OCI-LY3 (cell line): Measurements from ENCODE around the gene MISFA.

Source experiments
- EZH2phosphoT487 ChIP-seq: fragments of 200-600 bp; shearing (Covaris generic); IDR thresholded peaks from 2 replicates; pipeline ENCODE4 v1.6.1; 2018; ENCODE audit warnings: antibody characterized with exemption, mixed run types, low read depth
- TF ChIP-seq, protein P1 (sequence below): fragments of 200-600, 300-600 bp; sonication (generic); IDR thresholded peaks from 2 replicates; pipeline ENCODE4 v1.5.1; 2014; ENCODE audit warnings: antibody characterized with exemption, low read length, low read depth

- TF ChIP-seq, protein P1, sequence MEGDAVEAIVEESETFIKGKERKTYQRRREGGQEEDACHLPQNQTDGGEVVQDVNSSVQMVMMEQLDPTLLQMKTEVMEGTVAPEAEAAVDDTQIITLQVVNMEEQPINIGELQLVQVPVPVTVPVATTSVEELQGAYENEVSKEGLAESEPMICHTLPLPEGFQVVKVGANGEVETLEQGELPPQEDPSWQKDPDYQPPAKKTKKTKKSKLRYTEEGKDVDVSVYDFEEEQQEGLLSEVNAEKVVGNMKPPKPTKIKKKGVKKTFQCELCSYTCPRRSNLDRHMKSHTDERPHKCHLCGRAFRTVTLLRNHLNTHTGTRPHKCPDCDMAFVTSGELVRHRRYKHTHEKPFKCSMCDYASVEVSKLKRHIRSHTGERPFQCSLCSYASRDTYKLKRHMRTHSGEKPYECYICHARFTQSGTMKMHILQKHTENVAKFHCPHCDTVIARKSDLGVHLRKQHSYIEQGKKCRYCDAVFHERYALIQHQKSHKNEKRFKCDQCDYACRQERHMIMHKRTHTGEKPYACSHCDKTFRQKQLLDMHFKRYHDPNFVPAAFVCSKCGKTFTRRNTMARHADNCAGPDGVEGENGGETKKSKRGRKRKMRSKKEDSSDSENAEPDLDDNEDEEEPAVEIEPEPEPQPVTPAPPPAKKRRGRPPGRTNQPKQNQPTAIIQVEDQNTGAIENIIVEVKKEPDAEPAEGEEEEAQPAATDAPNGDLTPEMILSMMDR = no peak
- TF ChIP-seq EZH2phosphoT487 = no peak
Observed at GRCh38 chr11:18617688-18618341, 18.2 kb downstream of the MISFA start.
